Keratinocyte (primary cell): ENCODE data around the gene C14orf119. TPM values are rescaled to one million over a fixed set of nuclear protein-coding genes. Genes with fewer than 3 reads are reported as not detected.

Source experiments
- DNase-seq: peaks from one replicate; pipeline ENCODE4 v3.0.0-alpha.2; 2011; ENCODE audit warnings: low read depth, missing footprints, low spot score
- FAIRE-seq: peaks from 2 replicates; lab custom pipeline; 2011; peaks lifted over from hg19 to GRCh38; lab: Jason Lieb, UNC
- H2AFZ ChIP-seq: 2 replicates; pipeline ENCODE4 v1.6.0; 2012; ENCODE audit warnings: low read length, control low read depth, inconsistent platforms; ENCODE audit not compliant: control insufficient read depth
- H3K27ac ChIP-seq: 2 replicates; pipeline ENCODE4 v1.5.1; 2011; ENCODE audit warnings: low read length; ENCODE audit not compliant: control insufficient read depth, insufficient read depth
- H3K27me3 ChIP-seq: 3 replicates; pipeline ENCODE4 v1.6.0; 2011; ENCODE audit warnings: low read length; ENCODE audit not compliant: control insufficient read depth, insufficient read depth; ENCODE audit errors: extremely low read depth
- H3K36me3 ChIP-seq, 2 experiments: 2 replicates in 1 of 2; 3 replicates in 1 of 2; pipeline ENCODE4 v1.5.1; 2011; ENCODE audit warnings: low read length in 2 of 2, mild to moderate bottlenecking in 1 of 2; ENCODE audit not compliant: control insufficient read depth in 2 of 2, insufficient read depth in 2 of 2; ENCODE audit errors: extremely low read depth in 1 of 2
- H3K4me1 ChIP-seq: 3 replicates; pipeline ENCODE4 v1.5.1; 2011; ENCODE audit warnings: low read length; ENCODE audit not compliant: control insufficient read depth, insufficient read depth; ENCODE audit errors: extremely low read depth
- H3K4me2 ChIP-seq: 3 replicates; pipeline ENCODE4 v1.6.0; 2011; ENCODE audit warnings: low read depth, low read length; ENCODE audit not compliant: control insufficient read depth, insufficient read depth; ENCODE audit errors: extremely low read depth
- H3K4me3 ChIP-seq, 3 experiments: fragments of 200-600 bp in 1 of 3; sonication (generic) in 1 of 3; 2 replicates in 2 of 3; 3 replicates in 1 of 3; pipeline ENCODE4 v1.5.1; 2011 to 2016; ENCODE audit warnings: low read length in 3 of 3, mild to moderate bottlenecking in 3 of 3, control low read depth in 2 of 3, inconsistent platforms in 1 of 3, low read depth in 1 of 3, mixed read lengths in 1 of 3, mixed run types in 1 of 3, moderate library complexity in 1 of 3; ENCODE audit not compliant: control insufficient read depth in 2 of 3, insufficient read depth in 2 of 3; ENCODE audit errors: extremely low read depth in 1 of 3
- H3K79me2 ChIP-seq: 2 replicates; pipeline ENCODE4 v1.6.0; 2012; ENCODE audit warnings: low read length; ENCODE audit not compliant: control insufficient read depth, insufficient read depth
- H3K9ac ChIP-seq: 3 replicates; pipeline ENCODE4 v1.6.0; 2011; ENCODE audit warnings: low read length; ENCODE audit not compliant: control insufficient read depth, insufficient read depth; ENCODE audit errors: extremely low read depth
- H3K9me1 ChIP-seq: 3 replicates; pipeline ENCODE4 v1.6.0; 2011; ENCODE audit warnings: low read length; ENCODE audit not compliant: control insufficient read depth, insufficient read depth; ENCODE audit errors: extremely low read depth
- H3K9me3 ChIP-seq: 2 replicates; pipeline ENCODE4 v1.5.1; 2012; ENCODE audit warnings: low read depth, low read length; ENCODE audit not compliant: control insufficient read depth
- H4K20me1 ChIP-seq: 3 replicates; pipeline ENCODE4 v1.6.0; 2011; ENCODE audit warnings: low read length; ENCODE audit not compliant: control insufficient read depth, insufficient read depth; ENCODE audit errors: extremely low read depth
- CTCF ChIP-seq, 3 experiments: IDR thresholded peaks in 1 of 3; conservative IDR thresholded peaks in 1 of 3; optimal IDR thresholded peaks in 1 of 3; 2 replicates in 2 of 3; 3 replicates in 1 of 3; pipeline versions ENCODE3 to v1.5.1; 2011; ENCODE audit warnings: low read length in 3 of 3, mild to moderate bottlenecking in 3 of 3, moderate library complexity in 2 of 3, control low read depth in 1 of 3, inconsistent platforms in 1 of 3; ENCODE audit not compliant: insufficient read depth in 2 of 3; ENCODE audit errors: extremely low read depth in 1 of 3
- EZH2 ChIP-seq: IDR thresholded peaks from one replicate; pipeline ENCODE4 v1.6.1; 2012; ENCODE audit warnings: inconsistent platforms, mild to moderate bottlenecking, low read length, moderate library complexity
- dilution Hi-C: fragments of 300-500 bp; cut with MboI; formaldehyde crosslinking; loops from one replicate; pipeline ENCODE4 v1.7.0; 2020; ENCODE audit warnings: low sequenced_read_pairs; ENCODE audit not compliant: extremely low pct_ligation_motif_present
- polyA minus RNA-seq, 3 experiments: library from RNA; depleted of rRNA, polyadenylated mRNA; stranded (reverse); fragments of >200 nt; gene quantifications; 1 replicate in 1 of 3; 2 replicates in 1 of 3; 3 replicates in 1 of 3; pipeline ENCODE4 v1.2.3, GENCODE V29; 2011
- polyA plus RNA-seq, 5 experiments: library from polyadenylated mRNA; depleted of rRNA in 3 of 5; stranded (reverse) in 3 of 5; stranded (forward) in 1 of 5; unstranded in 1 of 5; fragments of >200 nt; gene quantifications; 1 replicate in 1 of 5; 2 replicates in 3 of 5; 3 replicates in 1 of 5; pipeline versions ENCODE4 v1.2.1 to v1.2.3, GENCODE V29; 2011 to 2012; ENCODE audit warnings: missing spikeins in 2 of 5, low read depth in 1 of 5, low replicate concordance in 1 of 5

The C14orf119 gene
- polyA plus RNA-seq (73.7 to 117 TPM (median 101 TPM) in 3 replicates), polyA minus RNA-seq (41.1 to 143 TPM (median 85.1 TPM) in 3 replicates)
- polyA plus RNA-seq (2011; ENCODE audit: low read depth): 70.3 TPM
- polyA plus RNA-seq (2011; cell fraction: cytosol; rRNA removed): 80.2 and 98.9 TPM in 2 replicates
- polyA plus RNA-seq (2011; cell fraction: nucleus; rRNA removed): 73.9 and 75.5 TPM in 2 replicates
- polyA plus RNA-seq (2012; ENCODE audit: low replicate concordance): 64.6 and 81.2 TPM in 2 replicates
- 33.8 TPM for polyA minus RNA-seq (2011; cell fraction: cytosol; rRNA and poly(A)+ RNA removed)
- 18.7 and 35.0 TPM in 2 replicates for polyA minus RNA-seq (2011; cell fraction: nucleus; rRNA and poly(A)+ RNA removed)

GRCh38 chr14:23095196-23096108 lies at the start of gene C14orf119:
TSS of gene C14orf119 (plus strand) at chr14:23095505. CDS start at chr14:23097659, 2,154 bp downstream.
- peak within 1 kb of the TSS; percentile 99 for H3K27ac ChIP-seq
- dilution Hi-C loops: no loop called here
- H3K36me3 ChIP-seq: peaks cover 10 to 30% of the 10 kb centered on the region in 2 experiments
- H3K9ac ChIP-seq: peak within 1 kb of the TSS; percentile 100
- no peak for TF ChIP-seq EZH2
- no peak for TF ChIP-seq CTCF (optimal IDR thresholded peaks at IDR 0.05 in 1 of 3, IDR thresholded peaks at IDR 0.05 in 1 of 3, conservative IDR thresholded peaks at IDR 0.05 in 1 of 3; ENCODE audit: extremely low read depth in 1 of 3, insufficient read depth in 2 of 3, low read length in 3 of 3)
- H3K4me1 ChIP-seq: peaks cover 21% of the 10 kb centered on the region
- peak within 1 kb of the TSS; percentile 99 for H2AFZ ChIP-seq
- H3K4me3 ChIP-seq: peak within 1 kb of the TSS; percentile 86 to 99 (median 99)
- FAIRE-seq: peak; percentile 80
- peaks cover 17% of the 10 kb centered on the region for H4K20me1 ChIP-seq
- no peaks in the 10 kb centered on the region for H3K9me3 ChIP-seq
- peak within 1 kb of the TSS; percentile 98 for H3K4me2 ChIP-seq
- H3K9me1 ChIP-seq: peaks cover 4% of the 10 kb centered on the region
- peaks cover 81% of the 10 kb centered on the region for H3K79me2 ChIP-seq
- H3K27me3 ChIP-seq: no peaks in the 10 kb centered on the region
- peak; percentile 90 for DNase-seq

- no peak overlapping the region for H3K4me3 ChIP-seq
- no peaks in the 10 kb centered on the region for H3K36me3 ChIP-seq
- dilution Hi-C loops: no loop called here
- TF ChIP-seq CTCF (optimal IDR thresholded peaks at IDR 0.05 in 1 of 3, IDR thresholded peaks at IDR 0.05 in 1 of 3, conservative IDR thresholded peaks at IDR 0.05 in 1 of 3; ENCODE audit: extremely low read depth in 1 of 3, insufficient read depth in 2 of 3, low read length in 3 of 3) (no peak), EZH2 (no peak)
- H3K4me1 ChIP-seq: peaks cover under 1% of the 10 kb centered on the region
- no peak overlapping the region for H3K9ac ChIP-seq
- H3K4me2 ChIP-seq: no peak overlapping the region
- FAIRE-seq (no peak), DNase-seq (no peak)
- H2AFZ ChIP-seq: no peak overlapping the region
- H3K9me3 ChIP-seq: no peaks in the 10 kb centered on the region
- H3K9me1 ChIP-seq: no peaks in the 10 kb centered on the region
- no peaks in the 10 kb centered on the region for H4K20me1 ChIP-seq
- H3K27me3 ChIP-seq: no peaks in the 10 kb centered on the region
- no peaks in the 10 kb centered on the region for H3K79me2 ChIP-seq
- no peak overlapping the region for H3K27ac ChIP-seq
These were observed 48.2 kb upstream of the C14orf119 start for GRCh38 chr14:23047034-23047634.
